CD4-positive, alpha-beta T cell treated with Interleukin-15 for 1 hour (primary cell): ENCODE measurements around the gene CEP70.
"Not testable (repeated sequence)": the region's sequence is repeated elsewhere in the genome, so short reads cannot be mapped to it uniquely, and the experiment has no call there.

Experiments
- DNase-seq: peaks from one replicate; pipeline ENCODE4 v3.0.0-alpha.2; 2020

The CEP70 gene

DNA sequence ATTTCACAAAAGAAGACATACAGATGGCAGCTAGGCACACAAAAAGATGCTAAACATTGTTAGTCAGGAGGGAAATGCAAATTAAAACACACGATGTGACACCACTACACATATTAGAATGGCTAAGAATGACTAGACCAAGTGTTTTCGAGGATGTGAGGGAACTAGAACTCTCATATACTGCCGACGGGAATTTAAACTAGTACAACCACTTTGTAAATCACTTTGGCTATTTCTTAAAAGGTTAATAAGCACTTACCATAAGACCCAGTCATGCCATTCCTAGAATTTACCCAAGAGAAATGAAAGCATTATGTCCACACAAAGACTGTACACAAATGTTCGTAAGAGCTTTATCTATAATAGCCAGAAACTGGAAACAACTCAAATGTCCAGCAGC is 5.6 kb downstream of the CEP70 start:
- no peak for DNase-seq

DNA sequence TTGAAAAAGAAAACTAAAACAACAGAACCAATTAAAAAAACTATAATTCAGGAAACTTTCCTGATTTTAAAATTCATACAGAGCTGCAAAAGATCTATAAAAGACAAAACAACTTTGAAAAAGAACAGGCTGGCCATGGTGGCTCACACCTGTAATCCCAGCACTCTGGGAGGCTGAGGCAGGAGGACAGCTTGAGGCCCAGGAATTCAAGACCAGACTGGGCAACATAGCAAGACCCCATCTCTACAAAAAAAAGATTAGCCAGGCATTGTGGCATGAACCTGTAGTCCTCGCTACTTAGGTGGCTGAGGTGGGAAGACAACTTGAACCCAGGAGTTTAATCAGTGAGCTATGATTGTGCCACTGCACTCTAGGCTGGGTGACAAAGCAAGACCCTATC is 6.7 kb downstream of the CEP70 start:
- DNase-seq = no peak

DNA sequence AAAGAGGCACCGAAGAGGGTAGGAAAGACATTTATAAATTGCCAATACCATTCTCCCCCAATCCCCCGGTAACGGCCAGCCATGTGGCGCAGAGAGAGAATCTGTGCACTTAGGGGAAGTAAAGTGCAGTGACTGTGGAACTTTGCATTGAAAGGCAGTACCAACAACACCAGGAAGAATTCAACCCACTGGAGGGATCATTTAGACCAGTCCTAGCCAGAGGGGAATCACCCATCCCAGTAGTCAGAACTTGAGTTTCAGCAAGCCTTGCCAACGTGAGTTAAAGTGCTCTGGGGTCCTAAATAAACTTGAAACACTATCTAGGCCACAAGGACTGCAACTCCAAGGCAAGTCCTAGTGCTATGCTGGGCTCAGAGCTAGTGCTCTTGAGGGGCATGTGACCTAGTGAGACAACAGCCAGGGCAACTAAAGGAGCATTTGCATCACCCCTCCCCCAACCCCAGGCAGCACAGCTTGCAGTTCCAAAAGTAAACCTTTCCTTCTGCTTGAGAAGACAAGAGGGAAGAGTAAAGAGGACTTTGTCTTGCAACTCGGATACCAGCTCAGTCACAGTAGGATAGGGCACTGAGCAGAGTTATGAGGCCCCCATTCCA is 15.0 kb downstream of the CEP70 start:
- DNase-seq = no peak

DNA sequence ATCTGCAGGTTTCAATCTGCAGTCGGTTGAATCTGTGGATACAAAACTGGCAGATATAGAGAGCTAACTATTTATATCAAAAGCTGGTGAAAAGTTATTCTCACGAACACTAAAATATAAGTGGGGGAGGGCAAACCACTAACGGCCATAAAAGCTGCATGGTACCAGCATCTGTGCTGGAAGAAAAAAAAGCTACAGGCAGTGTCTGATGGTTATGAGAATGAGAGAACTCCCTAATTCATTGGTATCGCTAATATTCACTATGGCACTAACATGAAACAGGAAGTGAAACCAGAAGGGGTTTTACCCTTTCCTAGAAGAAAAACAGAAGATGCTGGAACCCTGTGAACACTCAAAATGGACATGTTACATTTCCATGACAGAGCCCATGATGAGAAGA is 15.9 kb downstream of the CEP70 start:
- no peak for DNase-seq

DNA sequence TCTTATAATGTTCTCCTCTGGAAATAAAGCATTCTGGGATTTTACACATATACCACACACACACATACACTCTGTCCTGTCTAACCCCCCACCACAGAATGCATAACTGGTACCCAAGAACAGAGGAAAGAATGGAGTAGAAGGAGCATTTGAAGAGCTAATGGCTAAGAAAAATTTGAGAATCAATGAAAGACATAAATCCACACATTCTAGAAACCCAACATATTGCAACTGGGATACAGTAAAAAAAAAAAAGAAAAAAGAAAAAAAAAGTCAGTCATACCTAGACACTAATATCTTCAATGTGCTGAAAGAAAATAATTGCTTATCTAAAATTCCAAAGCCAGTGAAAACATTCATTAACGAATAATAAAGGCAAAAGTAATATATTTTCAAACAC is 20.9 kb downstream of the CEP70 start:
- no peak for DNase-seq

DNA sequence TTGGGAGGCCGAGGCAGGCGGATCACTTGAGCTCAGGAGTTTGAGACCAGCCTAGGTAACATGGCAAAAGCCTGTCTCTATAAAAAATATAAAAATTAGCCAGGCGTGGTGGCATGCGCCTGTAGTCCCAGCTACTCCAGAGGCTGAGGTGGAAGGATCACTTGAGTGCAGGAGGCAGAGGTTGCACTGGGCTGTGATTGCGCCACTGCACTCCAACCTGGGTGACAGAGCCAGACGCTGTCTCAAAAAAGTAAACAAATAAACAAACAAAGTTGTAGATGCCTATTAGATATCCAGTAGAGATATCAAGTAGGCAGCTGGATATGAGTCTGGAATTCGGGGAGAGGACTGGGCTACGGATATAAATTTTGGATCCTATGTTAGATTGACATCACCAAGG is 24.4 kb downstream of the CEP70 start:
- DNase-seq = not testable (repeated sequence)

DNA sequence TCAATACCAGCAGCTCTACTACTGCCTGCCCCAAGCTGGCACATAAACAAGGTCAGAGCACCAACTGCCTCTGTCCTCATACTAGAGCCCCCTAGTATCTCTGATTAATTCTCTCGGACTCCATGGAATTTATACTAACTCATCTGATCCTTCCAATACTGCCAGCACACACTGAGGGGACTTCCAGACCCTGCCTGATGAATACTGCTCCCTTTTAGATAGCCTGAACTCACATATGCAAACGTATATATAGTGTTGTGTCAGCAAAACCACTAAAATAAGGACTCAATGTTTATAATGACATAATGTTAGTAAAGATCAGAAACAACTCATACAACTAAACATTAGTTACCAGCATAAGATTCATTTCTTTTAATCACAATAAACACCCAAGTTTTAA is 25.0 kb downstream of the CEP70 start:
- no peak for DNase-seq

DNA sequence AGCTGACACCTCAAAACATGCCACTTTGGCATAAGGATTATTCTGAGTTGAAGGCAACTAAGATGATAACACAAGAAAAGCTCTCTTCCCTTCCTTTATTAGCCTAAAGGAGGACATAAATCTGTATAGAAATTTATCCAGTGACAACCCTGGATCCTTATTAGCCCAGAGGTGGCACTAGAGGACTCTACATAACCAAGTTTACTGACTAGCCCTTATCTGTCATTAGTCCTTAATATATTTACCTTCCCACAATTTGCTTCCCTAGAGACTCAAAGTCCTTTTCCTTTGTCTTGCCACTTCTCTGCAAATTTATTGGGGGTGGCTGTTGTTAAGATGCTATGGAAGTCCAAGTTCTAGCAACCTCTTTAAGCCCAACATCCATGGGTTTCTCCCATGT is 26.7 kb downstream of the CEP70 start:
- no peak for DNase-seq

DNA sequence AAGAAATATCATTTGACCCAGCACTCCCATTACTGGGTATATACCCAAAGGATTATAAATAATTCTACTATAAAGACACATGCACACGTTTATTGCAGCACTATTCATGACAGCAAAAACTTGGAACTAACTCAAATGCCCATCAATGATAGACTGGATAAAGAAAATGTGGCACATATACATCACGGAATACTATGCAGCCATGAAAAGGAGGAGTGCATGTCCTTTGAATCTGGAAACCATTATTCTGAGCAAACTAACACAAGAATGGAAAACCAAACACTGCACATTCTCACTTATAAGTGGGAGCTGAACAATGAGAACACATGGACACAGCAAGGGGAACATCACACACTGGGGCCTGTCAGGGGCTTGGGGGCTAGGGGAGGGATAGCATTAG is 27.8 kb downstream of the CEP70 start:
- not testable (repeated sequence) for DNase-seq

DNA sequence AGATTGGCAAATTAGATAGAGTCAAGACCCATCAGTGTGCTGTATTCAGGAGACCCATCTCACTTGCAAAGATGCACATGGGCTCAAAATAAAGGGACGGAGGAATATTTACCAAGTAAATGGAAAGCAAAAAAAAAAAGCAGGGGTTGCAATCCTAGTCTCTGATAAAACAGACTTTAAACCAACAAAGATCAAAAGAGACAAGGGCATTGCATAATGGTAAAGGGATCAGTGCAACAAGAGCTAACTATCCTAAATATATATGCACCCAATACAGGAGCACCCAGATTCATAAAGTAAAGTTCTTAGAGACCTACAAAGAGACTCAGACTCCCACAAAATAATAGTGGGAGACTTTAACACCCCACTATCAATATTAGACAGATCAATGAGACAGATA is 31.2 kb downstream of the CEP70 start:
- DNase-seq = not testable (repeated sequence)

DNA sequence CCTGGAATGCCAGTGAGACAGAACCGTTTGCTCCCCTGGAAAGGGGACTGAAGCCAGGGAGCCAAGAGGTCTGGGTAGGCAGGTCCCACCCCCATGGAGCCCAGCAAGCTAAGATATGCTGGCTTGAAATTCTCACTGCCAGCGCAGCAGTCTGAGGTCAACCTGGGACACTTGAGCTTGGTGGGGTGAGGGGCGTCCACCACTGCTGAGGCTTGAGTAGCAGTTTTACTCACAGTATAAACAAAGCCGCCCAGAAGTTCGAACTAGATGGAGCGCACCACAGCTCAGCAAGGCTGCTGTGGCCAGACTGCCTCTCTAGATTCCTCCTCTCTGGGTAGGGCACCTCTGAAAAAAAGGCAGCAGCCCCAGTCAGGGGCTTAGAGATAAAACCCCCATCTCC is 33.6 kb downstream of the CEP70 start:
- DNase-seq = no peak

DNA sequence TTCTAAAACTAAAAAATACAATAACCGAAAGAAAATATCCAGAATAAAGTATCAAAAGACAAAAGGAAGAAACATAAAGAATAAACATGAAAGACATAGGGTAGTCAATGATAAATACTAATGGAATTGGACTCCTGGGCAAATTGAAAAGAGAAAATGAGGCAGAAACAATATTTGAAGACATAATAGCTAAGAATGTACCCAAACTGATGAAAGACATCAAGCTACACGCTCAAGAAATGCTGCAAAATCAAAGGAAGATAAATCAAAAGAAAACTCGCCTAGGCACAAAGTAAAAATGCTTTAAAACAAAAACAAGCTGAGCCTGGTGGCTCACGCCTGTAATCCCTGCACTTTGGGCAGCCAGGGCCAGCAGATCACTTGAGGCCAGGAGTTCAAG is 34.9 kb downstream of the CEP70 start:
- no peak for DNase-seq

DNA sequence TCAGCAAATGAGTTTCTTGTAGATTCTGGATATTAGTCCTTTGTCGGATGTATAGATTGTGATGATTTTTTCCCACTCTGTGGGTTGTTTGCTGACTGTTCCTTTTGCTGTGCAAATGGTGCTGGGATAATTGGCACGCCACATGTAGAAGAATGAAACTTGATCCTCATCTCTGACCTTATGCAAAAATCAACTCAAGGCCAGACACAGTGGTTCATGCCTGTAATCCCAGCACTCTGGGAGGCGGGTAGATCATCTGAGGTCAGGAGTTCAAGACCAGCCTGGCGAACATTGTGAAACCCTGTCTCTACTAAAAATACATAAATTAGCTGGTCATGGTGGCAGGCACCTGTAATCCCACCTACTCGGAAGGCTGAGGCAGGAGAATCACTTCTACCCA is 39.3 kb downstream of the CEP70 start:
- DNase-seq = not testable (repeated sequence)

DNA sequence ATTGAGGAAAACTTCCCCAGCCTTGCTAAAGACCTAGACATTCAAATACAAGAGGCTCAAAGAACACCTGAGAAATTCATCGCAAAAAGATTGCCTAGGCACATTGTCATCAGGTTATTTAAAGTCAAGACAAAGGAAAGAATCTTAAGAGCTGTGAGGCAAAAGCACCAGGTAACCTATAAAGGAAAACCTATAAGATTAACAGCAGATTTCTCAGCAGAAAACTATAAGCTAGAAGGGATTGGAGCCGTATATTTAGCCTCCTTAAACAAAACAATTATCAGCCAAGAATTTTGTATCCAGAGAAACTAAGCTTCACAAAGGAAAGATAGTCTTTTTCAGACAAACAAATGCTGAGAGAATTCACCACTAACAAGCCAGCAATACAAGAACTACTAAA is 43.1 kb downstream of the CEP70 start:
- not testable (repeated sequence) for DNase-seq

DNA sequence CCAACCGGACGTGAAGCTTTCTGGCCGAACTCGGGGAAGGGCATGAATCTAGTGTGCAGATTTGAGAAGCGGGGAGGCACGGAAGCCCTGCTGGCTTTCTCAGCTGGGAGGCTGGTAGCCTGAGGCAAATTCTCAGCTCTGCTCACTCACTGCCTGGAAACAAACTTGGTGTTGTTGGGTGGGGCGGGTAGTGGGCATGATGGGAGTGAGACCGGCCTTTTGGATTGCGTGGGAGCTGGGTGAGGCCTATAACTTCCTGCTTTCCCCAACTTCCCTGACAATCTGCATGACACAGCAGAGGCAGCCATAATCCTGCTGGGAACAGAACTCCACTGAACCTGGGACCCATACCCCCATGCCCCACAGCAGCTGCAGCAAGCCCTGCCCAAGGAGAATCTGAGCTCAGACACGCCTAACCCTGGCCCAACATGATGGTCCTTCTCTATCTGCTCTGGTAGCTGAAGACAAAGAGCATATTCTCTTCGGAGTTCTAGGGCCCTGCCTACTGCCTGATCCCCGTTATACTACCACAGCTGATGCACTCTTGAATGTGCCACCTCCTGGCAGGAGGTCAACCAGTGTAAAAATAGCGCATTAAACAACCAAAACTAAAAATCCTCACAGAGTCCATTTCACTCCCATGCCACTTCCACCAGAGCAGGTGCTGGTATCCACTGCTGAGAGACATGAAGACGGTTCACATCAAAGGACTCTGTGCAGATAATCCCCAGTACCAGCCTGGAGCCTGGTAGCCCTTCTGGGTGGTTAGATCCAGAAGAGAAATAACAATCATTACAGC is 44.7 kb downstream of the CEP70 start:
- no peak for DNase-seq

DNA sequence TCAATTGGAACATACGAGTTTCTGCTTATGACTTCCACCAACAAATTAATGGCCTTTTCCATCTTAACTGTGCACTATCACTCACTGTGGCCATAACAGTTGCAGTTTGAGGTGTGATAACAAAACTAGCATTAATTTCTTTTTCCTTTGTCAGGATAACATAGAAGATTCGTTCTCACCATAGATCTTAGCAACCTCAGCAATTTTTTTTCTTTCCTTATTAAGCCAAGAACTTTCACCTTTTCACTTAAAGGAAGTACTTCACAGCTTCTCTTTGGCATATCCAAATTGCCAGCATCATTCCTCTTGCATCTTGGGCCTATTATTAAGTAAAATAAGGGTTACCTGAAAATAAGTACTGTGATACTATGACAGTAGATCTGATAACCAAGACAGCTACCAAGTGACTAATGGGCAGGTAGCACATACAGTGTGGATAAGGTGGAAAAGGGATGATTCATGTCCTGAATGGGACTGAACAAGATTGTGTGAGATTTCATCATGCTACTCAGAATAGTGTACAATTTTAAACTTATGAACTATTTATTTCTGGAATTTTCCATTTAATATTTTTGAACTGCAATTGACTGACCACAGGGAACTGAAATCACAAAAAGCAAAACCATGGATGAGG is 46.6 kb downstream of the CEP70 start:
- no peak for DNase-seq

DNA sequence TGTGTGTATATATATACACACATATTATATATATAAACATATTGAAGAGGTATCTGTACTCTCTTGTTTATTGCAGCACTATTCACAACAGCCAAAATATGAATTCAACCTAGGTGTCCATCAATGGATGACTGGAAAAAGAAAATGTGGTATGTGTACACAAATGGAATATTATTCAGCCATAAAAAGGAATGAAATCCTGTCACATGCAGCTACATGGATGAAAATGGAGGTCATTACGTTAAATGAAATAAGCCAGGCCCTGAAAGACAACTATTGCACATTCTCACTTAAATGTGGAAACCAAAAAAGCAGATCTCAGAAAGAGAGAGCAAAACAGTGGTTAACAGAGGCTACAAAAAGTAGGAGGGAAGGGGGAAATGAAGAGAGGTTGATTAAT is 49.5 kb downstream of the CEP70 start:
- DNase-seq = no peak

DNA sequence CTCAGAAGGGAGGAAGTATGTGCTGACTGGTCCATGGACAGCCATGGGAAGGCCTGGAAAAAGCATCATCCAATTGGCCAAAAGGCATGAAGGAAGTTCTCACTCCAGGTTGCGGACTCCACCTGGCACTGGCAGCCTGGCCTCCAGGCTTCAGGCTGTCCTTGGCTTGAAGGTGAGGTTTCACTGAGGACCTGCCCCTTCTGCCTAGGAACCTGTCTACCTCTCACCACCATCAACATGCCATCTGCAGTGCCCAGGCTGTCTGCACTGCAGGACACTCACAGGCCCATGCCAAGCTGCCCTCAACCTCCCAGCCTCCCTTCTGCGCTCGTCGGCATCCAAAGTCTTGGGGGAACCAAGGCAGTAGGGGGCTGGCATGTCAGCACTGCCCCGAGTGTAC is 51.1 kb downstream of the CEP70 start:
- no peak for DNase-seq

DNA sequence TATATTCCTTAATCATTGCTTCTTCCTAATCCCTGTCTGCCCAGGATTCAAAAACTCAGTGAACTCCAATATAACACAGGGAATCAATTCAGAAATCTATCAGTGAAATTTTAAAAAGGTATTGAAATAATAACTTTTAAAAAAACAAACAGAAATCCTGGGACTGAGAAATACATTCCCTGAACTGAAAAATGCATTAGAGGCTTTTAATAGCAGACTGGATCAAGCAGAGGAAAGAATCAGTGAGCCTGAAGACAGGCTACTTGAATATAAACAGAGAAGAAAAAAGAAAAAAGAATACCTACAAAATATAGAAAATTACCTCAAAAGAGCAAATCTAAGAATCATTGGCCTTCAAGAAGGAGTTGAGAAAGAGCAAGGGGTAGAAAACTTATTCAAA is 54.7 kb downstream of the CEP70 start:
- no peak for DNase-seq

DNA sequence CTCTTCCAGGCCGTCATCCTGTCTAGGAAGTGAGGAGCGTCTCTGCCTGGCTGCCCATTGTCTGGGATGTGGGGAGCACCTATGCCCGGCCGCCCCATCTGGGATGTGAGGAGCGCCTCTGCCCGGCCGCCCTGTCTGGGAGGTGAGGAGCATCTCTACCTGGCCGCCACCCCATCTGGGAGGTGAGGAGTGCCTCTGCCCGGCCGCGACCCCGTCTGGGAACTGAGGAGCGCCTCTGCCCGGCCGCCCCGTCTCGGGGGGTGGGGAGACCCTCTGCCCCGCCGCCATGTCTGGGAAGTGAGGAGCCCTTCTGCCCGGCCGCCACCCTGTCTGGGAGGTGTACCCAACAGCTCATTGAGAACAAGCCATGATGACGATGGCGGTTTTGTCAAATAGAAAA is 72.6 kb downstream of the CEP70 start:
- DNase-seq = not testable (repeated sequence)

DNA sequence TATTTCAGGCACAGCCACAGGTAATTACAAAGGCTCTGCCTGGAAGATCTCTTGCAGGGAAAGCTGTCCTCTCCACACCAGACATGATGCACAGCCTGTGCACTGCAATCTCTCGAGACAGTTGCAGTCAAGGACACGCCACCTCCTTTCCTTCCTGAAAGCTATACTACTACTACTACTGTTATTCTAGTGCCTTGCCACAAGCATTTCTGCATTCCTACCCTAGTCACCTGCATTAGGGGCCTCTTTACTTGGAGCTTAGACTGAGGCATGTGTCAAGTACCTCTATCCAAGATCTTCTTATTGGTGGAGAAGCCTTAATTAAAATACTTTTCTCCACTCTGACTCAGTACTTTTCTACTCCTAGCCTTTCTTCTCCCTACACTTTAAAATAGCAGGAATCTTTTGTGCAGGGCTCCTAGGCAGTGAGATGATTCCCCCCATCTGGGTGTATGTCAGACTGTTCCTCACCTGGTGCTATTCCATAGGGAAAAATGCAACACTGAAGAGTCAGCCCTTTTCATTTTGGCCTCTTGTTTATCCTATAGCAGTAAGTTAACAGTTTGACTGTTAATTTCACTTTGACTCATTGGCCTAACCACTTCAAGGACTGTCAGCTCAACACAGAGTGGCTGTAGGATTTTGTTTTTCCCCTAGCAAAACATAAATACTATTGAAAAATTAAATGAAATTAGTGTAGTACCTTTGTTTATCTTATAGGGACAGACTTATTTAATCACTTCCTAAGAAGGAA is 80.8 kb downstream of the CEP70 start:
- DNase-seq = no peak

DNA sequence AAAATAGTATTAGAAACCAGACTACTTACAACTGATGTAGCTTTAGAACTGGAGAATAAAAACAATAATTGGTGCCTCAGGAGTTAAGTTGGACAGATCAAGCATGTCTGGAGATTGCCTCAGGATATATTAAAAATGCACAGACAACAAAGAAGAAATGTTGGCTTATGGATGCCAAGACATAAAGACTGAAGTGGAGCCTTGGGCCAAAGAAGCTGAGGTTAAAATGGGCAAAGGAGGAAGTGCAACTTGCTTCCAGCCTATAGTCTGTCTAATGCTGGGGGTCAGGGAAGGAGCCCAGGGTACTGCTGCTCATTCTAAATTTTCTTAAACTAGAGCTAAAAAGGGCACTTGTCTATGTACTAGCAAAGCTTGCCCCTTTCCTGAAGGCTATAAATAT is 82.1 kb downstream of the CEP70 start:
- no peak for DNase-seq

DNA sequence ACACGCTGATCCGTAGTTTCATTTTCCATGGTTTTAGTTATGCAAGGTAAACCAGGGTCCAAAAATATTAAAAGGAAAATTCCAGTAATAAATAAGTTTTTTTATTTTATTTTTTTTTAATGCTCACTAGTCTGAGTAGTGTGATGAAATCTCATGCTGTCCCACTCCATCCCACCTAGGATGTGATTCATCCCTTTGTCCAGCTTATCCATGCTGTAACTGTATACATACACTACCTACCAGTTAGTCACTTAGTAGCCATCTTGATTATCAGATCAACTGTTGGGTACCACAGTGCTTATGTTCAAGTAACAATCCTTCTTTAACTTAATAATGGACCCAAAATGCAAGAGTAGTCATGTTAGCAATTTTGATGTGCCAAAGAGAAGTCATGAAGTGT is 84.5 kb downstream of the CEP70 start:
- DNase-seq = no peak

DNA sequence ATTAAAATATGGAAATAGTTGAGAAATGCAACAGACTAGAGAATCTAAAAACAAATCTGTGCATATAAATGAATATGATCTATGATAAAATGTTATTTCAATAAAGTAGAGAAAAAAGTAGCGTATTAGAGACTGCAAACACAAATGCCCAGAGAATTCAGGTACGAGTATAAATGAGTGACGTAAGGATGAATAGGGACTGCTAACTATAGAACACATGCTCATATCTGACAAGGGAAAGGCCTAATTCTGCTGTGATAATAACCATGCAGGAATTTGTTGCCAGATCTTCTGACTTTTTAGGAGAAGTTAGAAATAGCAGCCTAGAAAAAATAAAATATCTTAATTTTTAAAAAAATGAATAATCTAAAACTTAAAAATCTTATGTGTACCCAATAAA is 86.5 kb downstream of the CEP70 start:
- DNase-seq = no peak
